Neural cell (in vitro differentiated cells): Measurements from ENCODE around the gene HVCN1. TPM values are rescaled to one million over a fixed set of nuclear protein-coding genes. Genes with fewer than 3 reads are reported as not detected.
"Not testable (repeated sequence)": the region's sequence is repeated elsewhere in the genome, so short reads cannot be mapped to it uniquely, and the experiment has no call there.

ENCODE experiments used
- H2AFZ ChIP-seq: fragments of 200-600, 300-800 bp; sonication (generic), shearing (Covaris generic); 2 replicates; pipeline ENCODE4 v1.6.0; 2014; ENCODE audit warnings: low read depth, mild to moderate bottlenecking, antibody characterized with exemption, low read length, moderate library complexity
- H3F3A ChIP-seq: fragments of 200-600 bp; shearing (Covaris generic); 2 replicates; pipeline ENCODE4 v1.6.1; 2016; ENCODE audit warnings: mild to moderate bottlenecking, moderate library complexity, mixed read lengths, antibody characterized with exemption, low read length; ENCODE audit not compliant: insufficient read depth, poor library complexity, severe bottlenecking
- H3K27ac ChIP-seq: fragments of 200-600, 300-800 bp; sonication (generic), shearing (Covaris generic); 2 replicates; pipeline ENCODE4 v1.5.1; 2014; ENCODE audit warnings: mild to moderate bottlenecking, low read length, moderate library complexity
- H3K27me3 ChIP-seq: fragments of 300-800, 200-600 bp; sonication (generic), shearing (Covaris generic); 2 replicates; pipeline ENCODE4 v1.6.0; 2014; ENCODE audit warnings: mild to moderate bottlenecking, low read depth, low read length, moderate library complexity; ENCODE audit not compliant: insufficient read depth
- H3K36me3 ChIP-seq: fragments of 300-800, 200-600 bp; sonication (generic), shearing (Covaris generic); 2 replicates; pipeline ENCODE4 v1.5.1; 2014; ENCODE audit warnings: mild to moderate bottlenecking, antibody characterized with exemption, low read length, moderate library complexity; ENCODE audit not compliant: insufficient read depth
- H3K4me2 ChIP-seq: fragments of 300-800, 200-600 bp; sonication (generic), shearing (Covaris generic); 2 replicates; pipeline ENCODE4 v1.6.0; 2014; ENCODE audit warnings: mild to moderate bottlenecking, low read length
- H3K4me3 ChIP-seq: fragments of 300-800, 200-600 bp; sonication (generic), shearing (Covaris generic); 2 replicates; pipeline ENCODE4 v1.5.1; 2014; ENCODE audit warnings: mild to moderate bottlenecking, low read length, moderate library complexity
- H3K79me2 ChIP-seq: fragments of 200-600 bp; shearing (Covaris generic); replicated peaks from 2 replicates; pipeline ENCODE4 v1.6.0; 2014; ENCODE audit warnings: mild to moderate bottlenecking, low read length, moderate library complexity; ENCODE audit not compliant: insufficient read depth
- H3K9ac ChIP-seq: fragments of 300-800, 200-600 bp; sonication (generic), shearing (Covaris generic); 2 replicates; pipeline ENCODE4 v1.6.1; 2016; ENCODE audit warnings: mild to moderate bottlenecking, low read length, mixed read lengths
- H3K9me2 ChIP-seq: fragments of 200-600 bp; shearing (Covaris generic); 2 replicates; pipeline ENCODE4 v1.6.1; 2016; ENCODE audit warnings: mild to moderate bottlenecking, low read length, mixed read lengths; ENCODE audit not compliant: insufficient read depth
- H3K9me3 ChIP-seq: fragments of 200-600, 300-800 bp; sonication (generic), shearing (Covaris generic); 2 replicates; pipeline ENCODE4 v1.6.1; 2016; ENCODE audit warnings: mild to moderate bottlenecking, mixed run types, low read length, moderate library complexity, mixed read lengths
- H4K20me1 ChIP-seq: fragments of 200-600 bp; shearing (Covaris generic); 2 replicates; pipeline ENCODE4 v1.6.1; 2016; ENCODE audit warnings: mild to moderate bottlenecking, mixed run types; ENCODE audit not compliant: insufficient read depth
- CTCF ChIP-seq: fragments of 450-650 bp; IDR thresholded peaks from 2 replicates; pipeline ENCODE4 v1.5.1; 2014; ENCODE audit warnings: antibody characterized with exemption, mild to moderate bottlenecking, moderate library complexity; ENCODE audit not compliant: poor library complexity, severe bottlenecking
- EP300 ChIP-seq: fragments of 450-650 bp; conservative IDR thresholded peaks from 2 replicates; pipeline ENCODE4 v1.6.1; 2014; ENCODE audit warnings: antibody characterized with exemption, mild to moderate bottlenecking, moderate library complexity; ENCODE audit not compliant: poor library complexity, severe bottlenecking
- EZH2 ChIP-seq: fragments of 200-600, 300-800 bp; shearing (Covaris generic), sonication (generic); IDR thresholded peaks from 2 replicates; pipeline ENCODE4 v1.6.1; 2014; ENCODE audit warnings: antibody characterized with exemption, low read length, borderline replicate concordance, mild to moderate bottlenecking; ENCODE audit not compliant: insufficient read depth, poor library complexity, severe bottlenecking
- MXI1 ChIP-seq: fragments of 450-650 bp; conservative IDR thresholded peaks from 2 replicates; pipeline ENCODE4 v1.6.1; 2014; ENCODE audit warnings: antibody characterized with exemption, mild to moderate bottlenecking; ENCODE audit not compliant: poor library complexity, severe bottlenecking
- POLR2AphosphoS5 ChIP-seq: IDR thresholded peaks from 2 replicates; pipeline ENCODE4 v1.6.1; 2012
- RAD21 ChIP-seq: fragments of 450-650 bp; conservative IDR thresholded peaks from 2 replicates; pipeline ENCODE4 v1.6.1; 2014; ENCODE audit warnings: antibody characterized with exemption, mild to moderate bottlenecking, moderate library complexity
- REST ChIP-seq: IDR thresholded peaks from 2 replicates; pipeline ENCODE4 v1.6.1; 2012; ENCODE audit warnings: borderline replicate concordance
- SMC3 ChIP-seq: fragments of 450-650 bp; conservative IDR thresholded peaks from 2 replicates; pipeline ENCODE4 v1.6.1; 2014; ENCODE audit warnings: antibody characterized with exemption, mild to moderate bottlenecking, moderate library complexity; ENCODE audit not compliant: poor library complexity
- TAF1 ChIP-seq: IDR thresholded peaks from 2 replicates; pipeline ENCODE4 v1.6.1; 2012; ENCODE audit warnings: low read depth
- polyA plus RNA-seq: library from polyadenylated mRNA; depleted of rRNA; stranded (reverse); fragments of >200 nt; gene quantifications from 2 replicates; pipeline ENCODE4 v1.2.3, GENCODE V29; 2014

The HVCN1 gene
- polyA plus RNA-seq, 1 donor from 2014 or later = not detected

GRCh38 chr12:110737532-110737931 lies 48.6 kb upstream of the HVCN1 start:
- peaks cover 11% of the 10 kb centered on the region for H4K20me1 ChIP-seq
- no peak overlapping the region for H3K27ac ChIP-seq
- TF ChIP-seq REST (no peak), POLR2AphosphoS5 (no peak), CTCF (no peak), MXI1 (no peak), RAD21 (no peak), TAF1 (no peak), EP300 (no peak), SMC3 (no peak), EZH2 (no peak)
- no peaks in the 10 kb centered on the region for H3F3A ChIP-seq
- no peak overlapping the region for H2AFZ ChIP-seq
- H3K4me3 ChIP-seq = no peak overlapping the region
- H3K9me2 ChIP-seq = no peaks in the 10 kb centered on the region
- H3K9ac ChIP-seq = no peak overlapping the region
- no peaks in the 10 kb centered on the region for H3K27me3 ChIP-seq
- no peaks in the 10 kb centered on the region for H3K9me3 ChIP-seq
- H3K36me3 ChIP-seq = no peaks in the 10 kb centered on the region
- H3K79me2 ChIP-seq = peaks cover 96% of the 10 kb centered on the region
- no peak overlapping the region for H3K4me2 ChIP-seq

- H3K27me3 ChIP-seq, H3K9me3 ChIP-seq, H3K4me3 ChIP-seq, H3K9me2 ChIP-seq, H3K27ac ChIP-seq, H3K36me3 ChIP-seq, H3K9ac ChIP-seq, H3F3A ChIP-seq, H3K4me2 ChIP-seq, H2AFZ ChIP-seq: not testable (repeated sequence)
- peaks cover 98% of the 10 kb centered on the region for H3K79me2 ChIP-seq
- H4K20me1 ChIP-seq = peaks cover 11% of the 10 kb centered on the region
Measured at GRCh38 chr12:110737016-110737415, 48.1 kb upstream of the HVCN1 start.

GRCh38 chr12:110733900-110734299 lies 45.0 kb upstream of the HVCN1 start:
- Histone ChIP-seq H3K36me3 (no peaks in the 10 kb centered on the region), H3K27ac (no peak overlapping the region), H3K9ac (no peak overlapping the region), H3F3A (no peaks in the 10 kb centered on the region), H3K79me2 (peaks cover 79% of the 10 kb centered on the region), H3K9me3 (no peaks in the 10 kb centered on the region), H4K20me1 (peaks cover 5% of the 10 kb centered on the region), H2AFZ (no peak overlapping the region), H3K9me2 (no peaks in the 10 kb centered on the region), H3K4me3 (no peak overlapping the region), H3K4me2 (no peak overlapping the region), H3K27me3 (no peaks in the 10 kb centered on the region)
- TF ChIP-seq POLR2AphosphoS5 (no peak), CTCF (no peak)
